WERI-Rb-1 (cell line): ENCODE measurements around the gene TREH.

ENCODE experiments used
- DNase-seq: peaks from one replicate; pipeline ENCODE4 v3.0.0-alpha.2; 2020
- H3K27ac ChIP-seq: fragments of 250-450 bp; sonication (Bioruptor Pico); 2 replicates; pipeline ENCODE4 v1.5.1; 2020; ENCODE audit warnings: mild to moderate bottlenecking, moderate library complexity
- H3K27me3 ChIP-seq: fragments of 250-450 bp; sonication (Bioruptor Pico); 2 replicates; pipeline ENCODE4 v1.5.1; 2021; ENCODE audit warnings: mild to moderate bottlenecking, low read depth, moderate library complexity; ENCODE audit not compliant: insufficient read depth, severe bottlenecking
- H3K36me3 ChIP-seq: fragments of 250-450 bp; sonication (Bioruptor Pico); 2 replicates; pipeline ENCODE4 v1.5.1; 2020; ENCODE audit warnings: mild to moderate bottlenecking, moderate library complexity
- H3K4me3 ChIP-seq: 2 replicates; pipeline ENCODE4 v1.5.1; 2011; ENCODE audit warnings: low read depth, mild to moderate bottlenecking, control low read depth, low read length
- H3K9me3 ChIP-seq: fragments of 250-450 bp; sonication (Bioruptor Pico); 2 replicates; pipeline ENCODE4 v1.5.1; 2021; ENCODE audit warnings: mild to moderate bottlenecking, moderate library complexity; ENCODE audit not compliant: severe bottlenecking
- TF ChIP-seq, protein P1 (sequence below): IDR thresholded peaks from 2 replicates; pipeline ENCODE4 v1.5.1; 2011; ENCODE audit warnings: low read depth, mild to moderate bottlenecking, control low read depth, inconsistent platforms, low read length

TREH gene

DNA sequence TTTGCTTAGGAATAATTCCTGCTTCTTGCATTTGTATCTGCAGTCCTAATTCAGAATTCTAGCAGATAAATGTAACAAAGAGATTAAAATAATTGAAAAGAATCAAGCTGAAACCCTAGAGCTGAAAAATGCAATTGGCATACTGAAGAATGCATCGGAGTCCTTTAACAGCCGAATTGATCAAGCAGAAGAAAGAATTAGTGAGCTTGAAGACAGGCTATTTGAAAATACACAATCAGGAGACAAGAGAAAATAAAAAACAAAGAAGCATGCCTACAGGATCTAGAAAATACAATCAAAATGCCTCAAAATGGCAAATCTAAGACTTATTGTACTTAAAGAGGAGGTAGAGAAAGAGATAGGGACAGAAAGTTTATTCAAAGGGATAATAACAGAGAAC, 8.2 kb downstream of the TREH start:
- peaks cover 23% of the 10 kb centered on the region for H3K9me3 ChIP-seq
- TF ChIP-seq, protein P1, sequence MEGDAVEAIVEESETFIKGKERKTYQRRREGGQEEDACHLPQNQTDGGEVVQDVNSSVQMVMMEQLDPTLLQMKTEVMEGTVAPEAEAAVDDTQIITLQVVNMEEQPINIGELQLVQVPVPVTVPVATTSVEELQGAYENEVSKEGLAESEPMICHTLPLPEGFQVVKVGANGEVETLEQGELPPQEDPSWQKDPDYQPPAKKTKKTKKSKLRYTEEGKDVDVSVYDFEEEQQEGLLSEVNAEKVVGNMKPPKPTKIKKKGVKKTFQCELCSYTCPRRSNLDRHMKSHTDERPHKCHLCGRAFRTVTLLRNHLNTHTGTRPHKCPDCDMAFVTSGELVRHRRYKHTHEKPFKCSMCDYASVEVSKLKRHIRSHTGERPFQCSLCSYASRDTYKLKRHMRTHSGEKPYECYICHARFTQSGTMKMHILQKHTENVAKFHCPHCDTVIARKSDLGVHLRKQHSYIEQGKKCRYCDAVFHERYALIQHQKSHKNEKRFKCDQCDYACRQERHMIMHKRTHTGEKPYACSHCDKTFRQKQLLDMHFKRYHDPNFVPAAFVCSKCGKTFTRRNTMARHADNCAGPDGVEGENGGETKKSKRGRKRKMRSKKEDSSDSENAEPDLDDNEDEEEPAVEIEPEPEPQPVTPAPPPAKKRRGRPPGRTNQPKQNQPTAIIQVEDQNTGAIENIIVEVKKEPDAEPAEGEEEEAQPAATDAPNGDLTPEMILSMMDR = no peak

DNA sequence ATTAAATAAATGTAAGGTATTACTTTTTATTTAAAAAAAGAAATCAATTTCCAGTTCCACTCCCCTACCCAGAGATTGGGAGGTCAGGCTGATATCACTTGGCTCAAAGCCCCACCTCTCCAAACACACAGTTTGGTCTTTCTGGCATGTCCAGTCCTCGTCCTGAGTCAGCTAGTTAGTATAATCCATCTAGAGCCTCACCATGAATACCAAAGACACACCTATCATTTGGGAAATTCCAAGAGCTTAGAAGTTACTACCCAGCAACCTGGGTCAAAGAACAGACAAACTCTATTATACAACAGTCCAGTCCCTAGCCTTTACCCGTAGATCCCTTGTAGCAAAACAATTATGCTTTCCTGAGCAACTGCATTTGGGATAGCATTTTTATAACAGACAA, 9.4 kb downstream of the TREH start:
- no peak overlapping the region for H3K4me3 ChIP-seq
- H3K27me3 ChIP-seq = peaks cover 2% of the 10 kb centered on the region
- no peak overlapping the region for H3K27ac ChIP-seq
- TF ChIP-seq, protein P1 = no peak
- peaks cover 15% of the 10 kb centered on the region for H3K9me3 ChIP-seq
- no peaks in the 10 kb centered on the region for H3K36me3 ChIP-seq
- no peak for DNase-seq

More for the DNA sequence above, 8.2 kb downstream of the TREH start:
- peaks cover 2% of the 10 kb centered on the region for H3K27me3 ChIP-seq
- H3K4me3 ChIP-seq = no peak overlapping the region
- no peak overlapping the region for H3K27ac ChIP-seq
- H3K36me3 ChIP-seq = no peaks in the 10 kb centered on the region
- DNase-seq = no peak

DNA sequence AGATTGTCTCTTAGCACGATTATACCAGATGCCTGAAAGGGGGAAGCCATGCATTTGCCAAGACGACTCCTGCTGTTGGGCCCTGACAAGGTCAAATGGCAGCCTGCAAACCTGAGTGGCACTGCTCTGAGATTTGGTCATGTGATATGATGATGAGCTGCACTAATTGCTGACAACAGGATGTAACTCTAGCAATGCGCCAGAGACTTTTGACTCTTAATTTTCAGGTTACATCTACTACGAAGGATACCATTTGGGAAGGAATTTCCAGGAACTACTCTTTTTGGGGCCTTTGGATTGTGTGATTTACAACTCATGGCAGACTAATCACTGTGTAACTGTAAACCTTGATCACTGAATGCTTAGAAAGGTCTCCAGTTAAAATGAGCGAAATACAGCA, 13.1 kb downstream of the TREH start:
- no peak overlapping the region for H3K27ac ChIP-seq
- no peak overlapping the region for H3K4me3 ChIP-seq
- peaks cover 2% of the 10 kb centered on the region for H3K27me3 ChIP-seq
- no peak for DNase-seq
- no peaks in the 10 kb centered on the region for H3K36me3 ChIP-seq
- peaks cover 9% of the 10 kb centered on the region for H3K9me3 ChIP-seq
- TF ChIP-seq, protein P1 = no peak

DNA sequence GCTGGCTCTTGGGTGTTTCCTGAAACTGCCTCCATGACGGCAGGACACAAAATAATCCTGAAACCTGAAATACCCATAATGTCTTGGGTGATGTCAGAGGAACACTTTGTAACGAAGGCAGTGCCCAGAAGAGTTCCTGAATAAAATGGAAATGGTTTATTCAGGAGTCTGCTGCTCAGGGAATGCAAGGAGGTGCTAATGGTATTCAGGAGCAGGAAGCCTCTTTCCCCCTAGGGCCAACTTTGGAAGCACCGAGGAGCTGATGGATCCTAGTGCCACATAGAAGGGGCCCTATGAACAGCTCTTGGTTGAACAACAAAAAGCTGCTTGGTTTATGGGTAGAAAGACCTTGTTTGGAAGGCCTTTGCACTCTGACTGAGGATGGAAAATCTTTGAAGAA, 15.5 kb downstream of the TREH start:
- no peaks in the 10 kb centered on the region for H3K9me3 ChIP-seq

DNA sequence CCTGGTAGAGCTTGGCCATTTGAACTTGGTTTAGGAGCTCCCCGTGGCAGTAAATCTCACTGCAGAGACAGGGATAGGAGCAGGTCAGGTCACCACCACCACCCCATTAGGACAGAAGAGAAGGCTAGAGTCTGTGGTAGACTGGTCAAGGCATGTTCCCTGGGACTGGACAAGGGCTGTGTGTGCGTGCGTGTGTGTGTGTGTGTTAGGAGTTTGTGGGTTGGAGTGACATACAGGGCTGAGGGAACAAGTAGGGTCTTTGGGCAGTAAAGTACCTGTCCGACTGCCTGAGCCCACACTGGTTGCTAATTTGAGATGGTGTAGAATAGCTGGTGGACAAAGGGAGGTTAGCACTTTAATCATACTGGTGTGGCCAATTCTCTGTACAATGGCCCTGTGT, 16.1 kb downstream of the TREH start:
- DNase-seq = no peak
- no peaks in the 10 kb centered on the region for H3K36me3 ChIP-seq
- H3K9me3 ChIP-seq = no peaks in the 10 kb centered on the region
- H3K27ac ChIP-seq = no peak overlapping the region
- TF ChIP-seq, protein P1 = no peak
- H3K27me3 ChIP-seq = no peaks in the 10 kb centered on the region
- H3K4me3 ChIP-seq = no peak overlapping the region

More for the DNA sequence above, 15.5 kb downstream of the TREH start:
- DNase-seq = no peak
- Histone ChIP-seq H3K27me3 (no peaks in the 10 kb centered on the region), H3K4me3 (no peak overlapping the region), H3K27ac (no peak overlapping the region), H3K36me3 (no peaks in the 10 kb centered on the region)
- TF ChIP-seq, protein P1 = no peak
